Activated gamma-delta T cell treated with Interleukin-2 at 50 U/mL for 16 hours (primary cell): ENCODE results near the gene CLDN7.
"Not testable (repeated sequence)": the region's sequence is repeated elsewhere in the genome, so short reads cannot be mapped to it uniquely, and the experiment has no call there.

Experiments used
- DNase-seq: peaks from one replicate; pipeline ENCODE4 v3.0.0-alpha.2; 2020

Gene CLDN7

DNA sequence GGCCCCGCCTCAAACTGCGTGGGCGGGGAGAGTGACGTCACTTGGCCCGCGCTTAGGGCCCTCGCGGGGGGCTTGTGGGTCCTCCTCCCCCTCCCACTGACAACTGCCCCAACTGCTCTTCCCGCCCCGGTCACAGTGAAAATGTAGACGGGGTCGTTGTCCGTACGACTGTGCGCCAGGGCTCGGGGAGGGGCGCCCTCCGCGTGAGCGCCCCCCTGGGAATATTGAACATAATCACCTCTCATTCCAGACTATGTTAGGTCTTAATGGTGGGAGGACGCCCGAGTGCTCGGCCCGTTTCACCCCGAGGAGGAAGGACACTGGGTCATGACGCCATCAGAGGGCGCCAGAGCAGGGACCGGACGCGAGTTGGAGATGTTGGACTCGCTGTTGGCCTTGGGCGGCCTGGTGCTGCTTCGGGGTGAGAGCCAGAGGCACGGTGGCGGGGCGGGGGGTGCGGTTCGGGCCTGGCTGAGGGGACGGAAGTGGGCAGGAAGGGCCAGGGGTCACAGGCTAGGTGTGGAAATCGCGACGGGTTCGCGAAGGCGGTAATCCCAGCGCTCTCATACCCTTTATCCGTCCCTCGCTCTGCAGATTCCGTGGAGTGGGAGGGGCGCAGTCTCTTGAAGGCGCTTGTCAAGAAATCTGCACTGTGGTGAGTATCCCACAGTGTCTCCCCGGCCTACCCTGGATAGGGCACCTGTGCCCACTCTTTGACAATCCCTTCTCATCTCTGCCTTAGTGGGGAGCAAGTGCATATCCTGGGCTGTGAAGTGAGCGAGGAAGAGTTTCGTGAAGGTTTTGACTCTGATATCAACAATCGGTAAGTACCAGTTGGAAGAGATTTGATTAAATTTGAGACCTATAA, 9.9 kb downstream of the CLDN7 start, which contains the start of gene ELP5:
Gene ELP5 (plus strand): TSS at position 40 of the 868 bp plus-strand sequence. CDS start 336 bp downstream, at position 376.
- DNase-seq = peak; percentile 84

DNA sequence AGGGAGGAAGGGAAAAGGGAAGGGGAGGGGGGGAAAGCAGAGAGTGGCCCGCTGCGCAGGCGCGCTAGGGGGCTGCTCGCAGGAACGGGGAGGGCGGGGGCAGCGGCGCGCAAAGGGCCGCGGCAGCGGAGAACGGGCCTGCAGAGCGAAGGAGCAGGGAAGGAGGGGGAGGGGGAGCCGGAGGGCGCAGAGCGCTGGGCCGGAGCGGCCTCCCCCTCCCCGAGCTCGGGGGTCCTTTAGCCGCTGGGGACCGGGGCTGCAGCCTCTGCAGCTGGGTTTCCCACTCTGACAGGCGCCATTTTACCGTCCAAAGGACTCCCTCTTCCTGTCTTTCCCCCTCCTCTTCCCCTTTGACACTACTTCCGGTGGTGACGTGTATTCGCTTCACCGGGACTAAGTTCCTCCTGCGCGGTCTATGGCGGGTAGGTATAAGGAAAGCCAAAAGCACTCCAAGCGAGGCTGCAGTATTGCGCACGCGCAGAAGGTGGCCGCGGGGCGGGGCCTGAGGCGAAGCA, 10.6 kb downstream of the CLDN7 start, which contains the start of gene CTDNEP1:
Gene CTDNEP1 (minus strand): TSS at position 74 of the 515 bp plus-strand sequence. CDS start 438 bp downstream, outside the sequence.
- DNase-seq = peak; percentile 99

DNA sequence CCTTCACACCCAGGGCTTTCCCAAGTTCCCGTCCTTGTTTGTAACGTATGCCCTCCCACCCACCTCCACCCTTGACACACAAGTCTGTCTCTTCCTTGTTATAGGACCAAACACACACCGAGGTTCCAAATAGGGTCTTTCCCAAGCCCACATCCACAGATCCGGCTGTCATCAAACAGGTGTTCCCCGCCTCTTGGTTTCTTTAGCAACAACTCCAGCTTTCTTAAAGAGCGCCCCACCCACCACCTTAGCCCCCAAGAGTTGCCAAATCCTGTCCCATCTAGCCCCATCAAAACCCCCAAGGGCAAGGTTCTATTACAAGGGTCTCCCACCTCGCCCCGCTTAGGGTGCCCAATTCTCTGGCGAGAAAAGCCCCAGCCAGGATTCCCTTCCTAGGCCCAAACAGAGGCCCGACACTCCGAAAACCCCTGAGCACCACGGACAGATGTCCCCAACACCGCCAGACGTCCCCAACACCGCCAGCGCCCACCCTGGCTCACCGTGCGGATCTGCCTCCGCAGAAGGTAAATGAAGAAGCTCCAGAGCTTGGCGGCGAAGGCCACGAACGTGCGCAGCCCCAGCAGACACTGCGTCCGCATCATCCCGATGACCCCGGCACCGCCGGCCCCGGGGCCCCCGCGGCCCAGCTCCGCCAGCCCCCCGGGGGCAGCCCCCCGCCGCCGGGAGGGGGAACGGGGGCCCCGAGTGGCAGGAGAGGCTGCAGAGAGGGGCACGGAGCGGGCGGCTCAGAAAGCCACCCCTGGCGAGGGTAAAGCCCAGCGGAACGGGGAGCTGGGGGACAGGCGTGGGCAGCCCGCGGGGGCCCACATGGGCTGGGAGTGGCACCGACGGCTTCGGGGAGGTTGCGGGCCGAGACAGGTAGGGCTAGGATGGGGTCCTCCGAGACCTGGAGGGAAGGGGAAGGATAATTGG, 11.3 kb downstream of the CLDN7 start:
- peak; percentile 16 for DNase-seq

DNA sequence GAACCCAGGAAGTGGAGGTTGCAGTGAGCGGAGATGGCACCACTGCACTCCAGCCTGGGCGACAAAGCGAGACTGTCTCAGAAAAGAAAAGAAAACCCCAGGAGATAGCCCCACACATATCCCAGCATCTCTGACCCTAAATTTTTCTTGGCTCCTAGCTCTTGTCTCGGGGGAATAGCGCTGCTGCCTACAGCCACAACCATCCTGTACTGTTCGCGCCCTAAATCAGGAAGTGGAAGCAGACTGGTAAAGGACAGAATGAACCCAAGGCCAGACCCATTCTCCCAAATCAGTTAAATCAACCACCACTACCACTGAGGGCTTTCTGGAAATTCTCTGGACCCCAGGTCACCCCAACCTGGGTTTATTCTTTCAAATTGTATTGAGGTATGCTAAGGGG, 12.4 kb downstream of the CLDN7 start:
- no peak for DNase-seq

DNA sequence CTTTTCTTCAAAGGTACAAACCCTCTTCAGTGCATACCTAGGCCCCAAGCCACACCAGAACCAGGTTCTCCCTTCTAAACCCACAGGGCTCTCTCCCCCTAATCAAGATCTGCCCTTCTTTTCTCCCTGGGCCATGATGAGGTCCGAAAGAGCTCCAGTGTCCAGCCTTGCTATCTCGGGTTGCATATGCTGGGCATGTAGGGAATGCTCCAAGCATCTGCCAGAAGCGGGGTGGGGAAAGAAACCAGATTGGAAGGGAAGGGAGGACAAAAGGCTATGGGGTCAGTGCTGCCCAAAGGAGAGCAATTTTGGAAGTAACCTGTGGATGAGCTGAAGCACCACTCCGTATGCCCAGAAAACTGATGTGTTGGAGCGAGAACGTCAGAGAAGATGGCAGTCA, 13.1 kb downstream of the CLDN7 start:
- no peak for DNase-seq

DNA sequence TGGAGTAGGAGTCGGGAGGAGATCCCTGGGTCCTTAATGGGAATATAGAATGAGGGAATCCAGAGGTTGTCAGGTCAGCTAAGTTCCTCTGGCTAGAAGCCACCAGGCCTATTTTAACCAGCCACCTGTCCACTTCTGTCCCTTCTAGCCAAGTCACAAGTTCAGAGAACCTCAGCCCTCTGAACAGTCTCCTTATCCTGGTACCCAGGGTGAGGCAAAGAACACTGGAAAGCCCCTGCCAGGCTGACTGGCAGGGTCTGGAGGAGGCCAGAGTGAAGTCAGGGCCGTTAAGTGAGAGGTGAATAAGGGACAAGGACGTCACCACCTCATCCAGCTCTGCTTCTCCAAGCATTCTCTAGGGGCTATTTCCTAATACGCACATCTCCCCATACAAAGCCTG, 13.5 kb downstream of the CLDN7 start:
- DNase-seq = no peak

DNA sequence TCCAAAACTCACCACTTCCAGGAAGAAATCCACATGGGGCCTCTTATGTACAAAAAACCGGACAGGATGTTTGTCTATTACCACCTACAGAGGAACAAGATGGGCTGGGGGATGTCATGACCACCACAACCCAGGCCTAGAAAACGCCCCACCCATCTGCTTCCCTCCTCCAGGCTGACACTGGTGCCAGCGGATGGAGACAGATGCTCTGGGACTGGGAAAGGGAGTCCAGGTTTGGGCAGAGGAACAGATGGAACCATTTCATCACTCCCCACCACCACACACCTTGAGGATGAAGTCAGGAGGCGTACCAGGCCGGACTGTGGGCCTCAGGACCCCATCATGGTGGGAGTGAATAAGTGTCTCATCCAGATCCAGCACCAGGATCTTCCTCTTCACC, 15.5 kb downstream of the CLDN7 start:
- DNase-seq = no peak

DNA sequence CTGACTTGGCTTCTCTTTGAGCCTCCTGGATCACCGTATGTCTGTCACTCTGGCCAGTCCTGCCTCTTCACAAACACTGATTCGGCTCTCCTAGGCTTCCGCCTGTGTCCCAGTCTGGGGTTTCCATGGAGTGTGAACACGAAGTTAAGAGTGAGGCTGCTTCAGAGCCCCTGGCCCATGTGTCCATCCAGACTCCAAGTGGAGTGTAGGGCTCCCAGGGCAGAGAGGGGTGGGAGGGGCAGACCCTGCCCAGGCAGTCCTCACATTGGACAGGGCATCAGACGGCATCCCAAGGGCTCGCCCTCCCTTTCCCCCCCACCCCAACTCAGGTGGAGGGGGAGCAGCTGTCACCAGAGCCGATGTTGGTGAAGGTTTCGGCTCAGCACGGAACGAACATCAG, 18.4 kb downstream of the CLDN7 start:
- not testable (repeated sequence) for DNase-seq

DNA sequence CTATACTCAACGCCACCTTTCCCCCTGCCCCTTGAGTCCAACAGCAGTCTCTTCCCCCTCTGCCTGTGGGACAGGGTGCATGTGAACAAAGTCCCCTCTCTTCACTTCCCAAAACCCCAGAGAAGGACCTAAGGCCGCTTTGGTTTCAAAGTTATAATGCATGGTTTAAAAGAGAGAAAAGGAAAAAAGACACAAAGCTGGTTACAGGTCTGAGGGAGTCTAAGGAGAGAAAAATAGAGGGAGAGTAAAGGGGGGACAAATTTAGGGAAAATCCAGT, 18.9 kb downstream of the CLDN7 start:
- DNase-seq = no peak

DNA sequence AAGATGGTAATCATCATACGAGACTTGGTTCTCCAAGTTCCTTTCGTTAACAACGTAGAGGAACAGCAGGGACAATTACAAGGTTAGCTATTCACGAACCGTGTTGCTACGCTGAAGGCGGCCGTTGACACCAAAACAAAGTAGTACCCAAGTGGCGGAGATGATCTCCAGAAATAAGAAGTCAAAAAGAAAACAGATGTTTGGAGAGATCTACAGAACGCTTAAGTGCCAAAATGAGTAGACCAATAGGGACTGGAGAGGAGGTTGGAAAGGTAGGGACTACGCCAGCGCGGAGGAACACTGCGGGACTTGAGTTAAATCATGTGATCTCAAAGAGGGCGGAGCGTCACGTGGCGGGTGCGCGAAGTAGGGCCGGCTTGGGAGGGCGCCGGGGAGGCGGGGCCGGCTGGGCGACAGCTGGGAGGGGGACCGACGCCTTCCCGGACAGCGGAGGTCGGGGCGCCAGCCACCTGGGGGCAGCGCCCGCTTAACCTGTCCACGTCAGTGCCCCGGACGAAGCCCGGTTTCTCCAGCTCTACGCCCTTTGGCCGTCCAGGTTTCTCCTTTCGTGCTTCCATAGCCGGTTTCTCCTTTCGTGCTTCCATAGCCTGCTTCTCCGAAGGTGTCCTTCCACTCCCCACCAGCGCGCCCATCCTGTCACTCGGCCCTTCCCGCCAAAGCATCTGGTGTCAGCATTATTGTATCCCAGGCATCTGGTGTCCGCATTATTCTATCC, 19.4 kb downstream of the CLDN7 start:
- DNase-seq = peak; percentile 93

DNA sequence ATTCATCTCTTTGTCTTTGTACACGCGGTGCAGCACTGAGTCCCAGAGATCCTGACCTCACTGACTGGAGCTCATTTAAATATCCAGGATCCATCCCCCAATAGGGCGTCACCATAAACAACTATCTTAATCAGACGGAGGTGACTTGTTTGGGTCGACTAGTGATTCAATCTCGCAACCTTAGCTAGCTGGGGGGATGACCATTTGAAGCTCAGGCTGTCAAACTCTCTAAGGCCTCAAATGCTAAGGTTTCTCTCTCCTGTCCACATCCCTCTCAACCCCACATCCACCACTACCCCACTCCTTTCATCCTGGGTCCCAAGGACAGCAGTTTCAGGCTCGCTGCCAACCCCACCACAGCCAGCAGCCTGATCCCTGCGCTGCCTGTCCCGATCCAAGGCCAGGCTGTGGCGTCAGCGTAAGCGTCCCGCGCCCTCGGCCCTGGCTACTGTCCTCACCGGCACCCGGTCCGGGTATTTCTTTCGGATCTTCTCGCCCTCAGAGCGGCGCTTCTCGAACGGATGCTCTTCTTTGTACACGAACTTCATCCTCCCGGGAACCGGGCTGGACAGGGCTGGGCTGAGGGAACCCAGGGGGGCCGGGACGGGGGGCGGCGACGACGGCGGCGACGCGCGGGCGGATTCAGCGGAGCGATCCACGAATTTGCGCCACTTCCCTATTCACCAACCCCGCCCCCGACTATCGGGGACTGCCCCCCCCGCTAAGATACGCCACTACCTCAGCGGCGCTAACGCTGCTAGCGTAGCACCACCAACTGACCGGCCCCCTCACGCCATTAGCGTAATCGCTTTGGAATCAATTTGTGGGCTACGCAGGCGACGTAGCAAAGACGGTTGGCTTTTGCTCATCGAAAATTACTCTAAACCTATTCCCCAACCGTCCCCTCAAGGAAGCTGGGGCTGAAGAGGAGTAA, 20.2 kb downstream of the CLDN7 start, which contains the start of gene GABARAP:
Gene GABARAP (minus strand): TSS at position 667 of the 934 bp plus-strand sequence. CDS start 119 bp downstream, at position 548.
- DNase-seq = peak; percentile 94

DNA sequence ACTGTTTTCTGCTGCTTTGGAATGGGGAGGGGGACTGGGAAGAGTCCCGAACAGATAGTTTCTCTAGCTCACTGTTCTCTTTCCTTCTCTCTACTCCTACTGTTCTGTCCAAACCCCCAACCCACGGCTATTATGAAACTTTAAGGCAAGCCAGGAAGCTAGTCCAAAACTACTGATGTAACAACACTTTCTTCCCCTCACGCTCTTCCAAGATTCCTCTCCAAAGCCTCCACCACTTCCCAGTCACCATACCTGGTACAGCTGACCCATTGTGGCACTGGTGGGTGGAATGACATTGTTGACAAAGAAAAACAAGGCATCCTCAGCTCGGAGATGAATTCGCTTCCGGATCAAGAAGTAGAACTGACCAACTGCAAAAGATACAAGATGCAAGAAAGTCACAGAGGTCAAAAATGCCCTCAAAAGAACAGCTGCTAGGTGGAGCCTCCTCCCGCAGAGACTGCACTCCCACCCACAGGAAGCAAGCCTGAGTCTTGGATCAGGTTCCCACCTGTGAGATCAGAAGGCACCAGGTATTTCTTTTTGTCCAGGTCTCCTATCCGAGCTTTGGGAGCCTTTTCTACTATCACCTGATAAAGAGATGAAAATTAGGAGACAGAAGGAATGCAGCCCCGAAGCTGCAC, 21.1 kb downstream of the CLDN7 start:
- DNase-seq = no peak

DNA sequence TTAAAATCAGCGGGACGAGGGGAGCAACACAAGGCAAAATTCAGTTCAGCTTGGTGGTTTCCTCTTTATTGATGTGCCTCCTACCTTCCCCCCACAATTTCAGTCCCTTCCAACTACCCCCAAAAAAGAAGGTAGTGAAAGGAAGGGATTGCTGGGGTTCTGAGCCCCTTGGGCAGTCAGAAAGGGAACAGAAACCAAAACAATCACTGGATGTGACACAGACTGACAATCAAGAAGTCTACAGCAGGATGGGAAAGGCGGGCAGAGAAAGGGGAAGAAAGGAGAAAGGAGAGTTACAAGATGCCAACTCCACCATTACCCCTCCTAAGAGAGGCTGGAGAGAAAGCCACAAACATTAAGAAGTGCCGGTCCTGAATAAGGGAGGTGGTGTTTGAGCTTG, 21.9 kb downstream of the CLDN7 start:
- no peak for DNase-seq

DNA sequence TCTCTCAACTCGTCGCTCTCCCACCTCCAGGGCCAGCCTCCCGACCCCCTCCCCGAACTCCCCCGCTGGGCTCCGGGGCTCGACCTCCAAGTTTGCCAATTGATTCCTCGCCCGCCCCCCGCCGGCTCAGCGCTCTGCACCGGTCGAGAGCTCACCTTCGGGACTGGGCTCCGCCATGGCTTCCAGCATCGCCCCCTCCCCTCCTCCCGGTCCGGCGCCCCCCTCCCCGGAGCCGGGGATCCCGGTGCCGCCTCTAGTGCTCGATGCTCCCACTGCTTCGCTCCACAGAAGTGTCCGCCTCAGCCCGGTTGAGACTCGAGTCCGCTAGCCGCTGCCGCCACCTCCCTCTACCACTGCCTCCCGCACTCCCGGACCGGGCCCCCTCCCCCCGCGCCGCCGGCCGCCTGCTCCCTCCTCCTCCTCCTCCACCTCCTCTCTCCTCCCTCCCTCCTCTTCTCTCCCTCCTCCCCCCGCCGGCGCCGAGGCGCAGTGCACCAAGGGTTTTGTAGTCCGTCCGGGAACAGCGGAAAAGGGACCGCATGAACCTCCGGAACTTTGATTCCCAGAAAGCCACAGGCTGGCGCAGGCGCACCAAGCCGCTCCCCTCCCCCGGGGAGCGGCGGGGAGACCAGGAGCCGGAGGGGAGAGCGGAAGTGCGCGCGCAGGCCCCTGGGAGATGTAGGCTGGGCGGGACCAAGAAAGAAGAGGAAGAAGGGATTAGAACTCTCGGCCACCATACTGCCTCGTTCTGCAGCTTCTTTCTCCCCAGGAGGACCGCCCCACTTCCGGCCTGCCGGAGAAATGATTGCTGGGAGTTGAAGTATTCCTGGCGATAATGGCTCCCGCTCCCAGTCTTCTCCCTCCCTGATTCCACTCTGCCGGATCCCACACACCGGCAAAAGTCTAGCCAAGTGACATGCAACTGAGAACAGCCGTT, 22.9 kb downstream of the CLDN7 start, which contains the start of gene PHF23:
Gene PHF23 (minus strand): TSS at position 367 of the 937 bp plus-strand sequence. CDS start 178 bp downstream, at position 189.
- DNase-seq = peak; percentile 97

DNA sequence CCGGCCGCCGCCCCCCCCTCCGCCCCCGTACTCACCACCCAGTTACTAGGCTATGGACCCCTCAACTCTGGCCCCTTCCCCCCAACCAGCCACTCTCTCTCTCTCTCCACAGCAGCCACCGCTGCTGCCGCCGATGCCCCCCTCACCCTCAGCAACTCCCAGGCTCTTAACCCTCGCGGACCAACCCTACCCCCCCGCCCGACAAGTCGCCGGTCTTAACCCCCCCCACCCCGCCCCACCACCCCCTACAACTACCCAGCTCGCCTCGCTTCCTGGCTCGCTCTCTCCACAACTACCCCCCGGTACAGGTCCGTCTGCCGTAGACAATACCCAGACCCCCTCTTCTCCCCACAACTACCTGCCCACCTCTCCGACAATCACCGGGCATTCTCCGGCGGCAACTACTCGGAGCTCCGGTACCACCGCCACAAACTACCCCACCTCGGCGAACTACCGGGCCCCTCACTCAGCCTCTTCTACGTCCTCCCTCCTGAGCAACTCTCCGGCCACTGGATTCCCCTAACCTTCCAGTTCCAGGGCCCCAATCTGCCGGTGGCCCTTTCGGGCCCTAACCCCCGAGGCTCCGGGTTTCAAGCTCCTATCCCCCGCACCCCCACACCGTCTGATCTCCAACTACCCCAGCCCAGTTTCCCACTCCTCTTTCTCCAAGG, 23.7 kb downstream of the CLDN7 start:
- DNase-seq = peak; percentile 36

DNA sequence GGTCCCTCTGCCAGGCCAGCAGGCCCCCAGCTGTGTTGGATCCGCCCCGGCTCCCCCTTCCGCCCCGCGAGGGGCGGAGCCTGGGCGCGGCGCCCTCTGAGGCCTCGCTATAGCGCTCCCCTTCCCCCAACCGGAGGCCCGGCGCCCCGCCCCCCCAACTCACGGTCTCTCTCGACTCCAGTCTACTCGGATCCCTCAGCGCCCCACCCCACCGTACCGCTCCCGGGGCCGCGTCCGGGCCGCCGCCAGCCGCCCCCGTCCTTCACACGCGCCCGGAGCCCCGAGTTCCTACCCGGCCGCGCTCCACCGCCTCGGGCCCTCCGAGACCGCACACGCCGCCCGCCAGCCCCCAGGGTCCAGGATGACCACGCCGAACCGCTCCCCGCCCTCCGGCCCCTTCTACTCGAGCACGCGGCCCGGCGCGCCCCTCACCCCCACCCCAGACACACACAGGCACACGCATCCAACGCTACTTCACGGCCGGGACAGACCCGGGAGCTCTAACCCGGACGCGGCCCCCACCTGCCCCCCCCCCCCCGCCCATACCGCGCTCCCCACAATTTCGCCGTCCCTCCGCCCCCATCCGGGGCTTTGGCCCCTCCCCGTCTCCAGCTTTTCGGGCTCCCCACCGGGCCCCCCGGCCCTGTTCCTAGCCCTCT, 24.4 kb downstream of the CLDN7 start:
- DNase-seq = peak; percentile 80

DNA sequence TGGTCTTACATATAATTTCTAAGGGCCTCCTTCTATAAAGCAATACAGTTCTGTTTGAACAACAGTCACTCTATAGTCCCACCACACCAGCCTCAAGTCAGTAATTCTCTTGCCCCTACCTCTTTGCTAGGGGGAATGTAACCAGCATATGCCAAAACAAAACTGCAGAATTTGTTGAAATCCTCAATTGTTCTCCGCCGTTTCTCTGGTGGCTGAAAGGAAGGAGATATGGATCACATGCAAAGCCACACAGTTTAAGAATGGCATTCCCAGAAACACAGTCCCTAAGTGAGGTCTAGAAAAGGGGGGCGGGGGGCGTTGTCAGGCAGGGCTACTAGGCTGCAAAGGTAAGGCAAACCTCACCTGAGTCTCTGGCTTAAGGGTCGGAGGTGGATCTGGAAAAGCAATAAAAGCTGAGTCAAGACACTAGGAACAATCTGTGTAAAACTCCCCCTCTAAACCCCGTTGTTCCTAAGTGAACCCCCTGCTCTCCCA, 25.0 kb downstream of the CLDN7 start:
- DNase-seq = no peak

DNA sequence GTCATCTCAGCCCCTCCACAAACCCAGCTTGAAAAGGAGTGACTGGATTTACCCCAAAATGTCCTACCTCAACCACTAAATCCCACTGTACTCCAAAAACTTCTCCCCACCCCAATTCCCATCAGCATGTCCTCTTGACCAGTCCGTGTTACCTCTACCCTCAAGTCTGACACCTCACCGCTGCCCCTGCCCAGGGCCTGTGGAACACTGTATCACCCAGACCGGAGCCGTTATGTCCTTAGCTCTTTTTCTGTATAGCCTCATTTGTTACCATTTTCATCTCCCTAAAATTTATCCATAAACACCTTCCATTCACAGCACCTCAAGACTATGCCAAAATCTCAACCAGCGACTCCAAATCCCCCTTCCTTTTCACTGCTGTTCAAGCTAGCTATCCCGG, 25.5 kb downstream of the CLDN7 start:
- no peak for DNase-seq
